Parathyroid adenoma (tissue), 2 donors: ENCODE measurements around the gene A1CF.

Experiments used
- H2AFZ ChIP-seq: fragments of 300-600 bp; sonication (generic); one replicate; pipeline ENCODE4 v1.7.0; 2017; ENCODE audit warnings: antibody characterized with exemption, mild to moderate bottlenecking
- H3K27ac ChIP-seq: fragments of 300-600 bp; sonication (generic); one replicate; pipeline ENCODE4 v1.7.0; 2017
- H3K27me3 ChIP-seq: fragments of 300-600 bp; sonication (generic); one replicate; pipeline ENCODE4 v1.7.0; 2017; ENCODE audit warnings: low read length; ENCODE audit not compliant: control insufficient read depth, insufficient read depth
- H3K36me3 ChIP-seq: fragments of 300-600 bp; sonication (generic); one replicate; pipeline ENCODE4 v1.7.0; 2017; ENCODE audit warnings: low read length; ENCODE audit not compliant: control insufficient read depth, insufficient read depth
- H3K4me1 ChIP-seq: fragments of 300-600 bp; sonication (generic); one replicate; pipeline ENCODE4 v1.7.0; 2017; ENCODE audit warnings: control low read depth
- H3K4me2 ChIP-seq: fragments of 300-600 bp; sonication (generic); one replicate; pipeline ENCODE4 v1.7.0; 2017; ENCODE audit warnings: low read length
- H3K4me3 ChIP-seq: fragments of 300-600 bp; sonication (generic); one replicate; pipeline ENCODE4 v1.7.0; 2017; ENCODE audit warnings: low read depth, low read length
- H3K79me2 ChIP-seq: fragments of 300-600 bp; sonication (generic); one replicate; pipeline ENCODE4 v1.7.0; 2017; ENCODE audit warnings: control low read depth
- H3K9ac ChIP-seq: fragments of 300-600 bp; sonication (generic); one replicate; pipeline ENCODE4 v1.7.0; 2017; ENCODE audit warnings: mild to moderate bottlenecking
- H3K9me3 ChIP-seq: fragments of 300-600 bp; sonication (generic); one replicate; pipeline ENCODE4 v1.7.0; 2017; ENCODE audit warnings: low read length; ENCODE audit not compliant: control insufficient read depth
- CTCF ChIP-seq: fragments of 300-600 bp; sonication (generic); IDR thresholded peaks from one replicate; pipeline ENCODE4 v1.7.0; 2017; ENCODE audit warnings: antibody characterized with exemption, mild to moderate bottlenecking
- donor health status: primary hyperparathyroidism.

The A1CF gene

GRCh38 chr10:50850578-50851230 is 34.7 kb downstream of the A1CF start:
- H3K27me3 ChIP-seq = no peaks in the 10 kb centered on the region
- no peak overlapping the region for H2AFZ ChIP-seq
- H3K4me2 ChIP-seq = no peak overlapping the region
- no peak overlapping the region for H3K9ac ChIP-seq
- no peak overlapping the region for H3K27ac ChIP-seq
- no peaks in the 10 kb centered on the region for H3K79me2 ChIP-seq
- H3K4me1 ChIP-seq = no peaks in the 10 kb centered on the region
- TF ChIP-seq CTCF = no peak
- no peaks in the 10 kb centered on the region for H3K36me3 ChIP-seq
- no peaks in the 10 kb centered on the region for H3K9me3 ChIP-seq
- no peak overlapping the region for H3K4me3 ChIP-seq

- H3K4me1 ChIP-seq = peaks cover 7% of the 10 kb centered on the region
- H3K79me2 ChIP-seq = no peaks in the 10 kb centered on the region
Measured at GRCh38 chr10:50846753-50847152, 38.7 kb downstream of the A1CF start.

GRCh38 chr10:50837095-50837494 is 48.3 kb downstream of the A1CF start:
- H3K9ac ChIP-seq = no peak overlapping the region
- no peak for TF ChIP-seq CTCF
- H2AFZ ChIP-seq = no peak overlapping the region
- no peak overlapping the region for H3K4me3 ChIP-seq
- no peaks in the 10 kb centered on the region for H3K36me3 ChIP-seq
- no peak overlapping the region for H3K4me2 ChIP-seq
- no peaks in the 10 kb centered on the region for H3K79me2 ChIP-seq
- H3K9me3 ChIP-seq = no peaks in the 10 kb centered on the region
- H3K4me1 ChIP-seq = no peaks in the 10 kb centered on the region
- H3K27ac ChIP-seq = no peak overlapping the region
- H3K27me3 ChIP-seq = no peaks in the 10 kb centered on the region

More at GRCh38 chr10:50846753-50847152, 38.7 kb downstream of the A1CF start:
- Histone ChIP-seq H2AFZ (no peak overlapping the region), H3K36me3 (no peaks in the 10 kb centered on the region), H3K27me3 (no peaks in the 10 kb centered on the region), H3K27ac (no peak overlapping the region), H3K9me3 (no peaks in the 10 kb centered on the region), H3K4me3 (no peak overlapping the region), H3K4me2 (no peak overlapping the region), H3K9ac (no peak overlapping the region)
- TF ChIP-seq CTCF = no peak

GRCh38 chr10:50832171-50832751 is 53.2 kb downstream of the A1CF start:
- Histone ChIP-seq H3K36me3 (no peaks in the 10 kb centered on the region), H3K9ac (no peak overlapping the region), H2AFZ (no peak overlapping the region), H3K4me3 (no peak overlapping the region), H3K27me3 (no peaks in the 10 kb centered on the region), H3K79me2 (no peaks in the 10 kb centered on the region), H3K9me3 (peaks cover 3% of the 10 kb centered on the region), H3K4me1 (no peaks in the 10 kb centered on the region), H3K4me2 (no peak overlapping the region), H3K27ac (no peak overlapping the region)
- no peak for TF ChIP-seq CTCF

- TF ChIP-seq CTCF = no peak
- H3K27ac ChIP-seq = no peak overlapping the region
Measured at GRCh38 chr10:50830066-50830465, 55.4 kb downstream of the A1CF start.

More at GRCh38 chr10:50830066-50830465, 55.4 kb downstream of the A1CF start:
- H3K9me3 ChIP-seq = peaks cover 3% of the 10 kb centered on the region
- no peaks in the 10 kb centered on the region for H3K4me1 ChIP-seq
- no peaks in the 10 kb centered on the region for H3K79me2 ChIP-seq
- no peak overlapping the region for H3K9ac ChIP-seq
- H2AFZ ChIP-seq = no peak overlapping the region
- H3K36me3 ChIP-seq = no peaks in the 10 kb centered on the region
- H3K4me3 ChIP-seq = no peak overlapping the region
- H3K27me3 ChIP-seq = no peaks in the 10 kb centered on the region
- no peak overlapping the region for H3K4me2 ChIP-seq
